ENCODE measurements around the gene KIF18B.

The KIF18B gene

DNA sequence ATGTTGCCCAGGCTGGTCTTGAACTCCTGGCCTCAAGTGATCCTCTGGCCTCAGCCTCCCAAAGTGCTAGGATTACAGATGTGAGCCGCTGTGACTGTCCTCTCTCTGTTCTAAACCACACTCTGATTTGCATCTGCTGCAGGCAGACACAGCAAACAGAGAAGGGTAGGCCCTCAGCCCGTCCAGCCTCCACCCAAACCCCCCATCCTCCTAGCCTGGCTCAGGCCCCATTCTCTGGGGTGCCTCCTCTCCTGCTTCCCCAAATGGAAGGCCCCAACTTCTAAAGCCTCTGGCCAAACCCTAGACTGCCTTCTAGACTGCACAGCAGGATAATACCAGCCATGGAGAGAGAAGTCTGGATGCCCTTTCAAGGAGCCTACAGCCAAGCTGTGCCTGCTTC is 28.2 kb downstream of the KIF18B start:
- DNase-seq (ENCODE audit: low read depth in 2 of 2): no peak

DNA sequence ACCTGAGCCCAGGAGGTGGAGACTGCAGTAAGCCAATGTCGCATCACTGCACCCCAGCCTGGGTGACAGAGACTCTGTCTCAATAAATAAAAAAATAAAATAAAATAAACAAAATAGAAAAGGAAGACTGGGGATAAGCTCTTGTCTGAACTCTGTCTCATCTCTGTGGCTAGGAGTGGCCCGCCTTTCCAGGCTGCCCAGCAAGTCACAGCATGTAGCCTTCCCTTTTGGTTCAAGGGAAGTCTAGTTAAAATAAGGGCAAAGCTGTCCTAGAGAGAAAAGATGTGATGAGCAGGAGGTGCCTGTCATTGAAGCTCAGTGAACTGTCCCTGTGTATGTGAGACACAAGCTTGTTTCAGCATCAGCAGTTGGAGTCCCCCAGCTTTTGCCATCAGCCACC is 29.6 kb downstream of the KIF18B start:
- DNase-seq (ENCODE audit: low read depth in 2 of 2): no peak

DNA sequence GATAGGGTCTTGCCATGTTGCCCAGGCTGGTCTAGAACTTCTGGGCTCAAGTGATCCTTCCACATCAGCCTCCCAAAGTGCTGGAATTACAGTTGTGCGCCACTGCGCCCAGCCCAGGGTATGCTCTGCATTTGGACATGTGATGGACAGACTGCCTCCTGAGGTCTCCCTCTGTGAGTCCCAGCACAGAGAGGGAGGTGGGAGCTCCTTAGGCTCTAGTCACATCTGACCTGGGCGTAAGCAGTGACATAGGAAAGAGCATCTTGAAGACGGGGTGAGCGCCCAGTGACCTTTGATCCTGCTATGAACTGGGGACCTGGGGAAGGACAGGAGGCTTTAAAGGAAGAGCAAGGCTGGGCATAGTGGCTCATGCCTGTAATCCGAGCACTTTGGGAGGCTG is 30.1 kb downstream of the KIF18B start:
- no peak for DNase-seq (ENCODE audit: low read depth in 2 of 2)

DNA sequence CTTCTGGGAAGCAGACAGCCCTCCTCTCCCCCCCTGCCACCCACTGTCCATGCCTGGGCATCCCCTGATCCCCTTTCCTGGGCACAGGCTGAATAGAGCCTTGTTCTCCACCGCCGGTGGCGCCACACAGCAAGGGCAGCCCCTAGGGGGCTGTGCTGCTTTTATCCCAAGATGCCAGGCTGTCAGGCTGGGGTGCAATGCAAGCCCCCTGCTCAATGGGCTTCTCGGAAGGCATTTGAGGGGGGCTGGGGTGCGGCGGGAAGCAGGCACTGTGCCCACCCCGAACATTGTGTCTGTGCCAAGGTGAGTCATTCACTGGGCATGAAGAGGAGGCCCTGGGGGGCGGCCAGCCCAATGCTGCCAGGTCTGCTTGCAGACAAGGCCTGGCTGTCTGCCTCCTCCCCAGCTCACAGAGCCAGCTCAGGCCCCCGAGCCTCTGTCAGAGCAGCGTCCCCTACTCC is 30.8 kb downstream of the KIF18B start:
- no peak for DNase-seq (ENCODE audit: low read depth in 2 of 2)

DNA sequence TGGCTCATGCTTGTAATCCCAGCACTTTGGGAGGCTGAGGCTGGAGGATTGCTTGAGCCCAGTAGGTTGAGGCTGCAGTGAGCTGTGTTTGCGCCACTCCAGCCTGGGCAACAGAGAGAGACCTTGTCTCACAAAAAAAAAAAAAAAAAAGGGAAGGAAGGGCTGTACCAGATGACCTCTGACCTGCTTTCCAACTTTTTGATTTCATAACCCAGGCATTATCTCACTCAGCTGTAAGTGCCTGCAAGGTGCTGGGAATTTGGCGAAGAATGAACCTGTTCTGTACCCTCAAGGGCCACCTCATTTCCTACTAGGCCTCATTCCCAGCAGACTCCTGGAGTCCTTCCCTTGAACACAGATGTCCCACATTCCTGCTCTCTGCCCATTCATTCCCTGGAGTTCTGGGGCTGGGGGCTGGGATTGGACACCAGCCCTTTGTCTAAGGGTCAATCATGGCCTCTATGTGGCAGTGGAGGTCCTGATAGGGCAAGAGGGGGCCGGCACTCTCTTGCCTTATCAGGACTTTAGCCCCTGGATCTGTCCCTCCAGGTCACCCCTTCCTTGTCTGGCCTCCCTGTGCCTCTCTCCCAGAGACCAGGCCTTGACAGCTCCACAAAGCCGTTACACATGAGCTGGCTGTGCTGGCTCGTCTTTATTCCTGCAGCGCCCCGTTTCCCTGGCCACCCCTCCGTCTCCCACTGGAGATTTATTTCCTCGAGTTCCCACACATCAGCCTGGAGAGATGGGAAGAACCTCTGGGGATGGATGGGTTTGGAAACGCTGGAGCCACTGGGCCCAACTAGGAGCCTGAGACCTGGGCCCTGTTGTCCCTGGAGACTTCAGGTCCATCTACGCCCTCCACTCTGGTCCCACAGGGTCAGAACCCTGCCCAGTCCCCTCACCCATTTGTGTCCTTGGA is 31.5 kb downstream of the KIF18B start:
- DNase-seq (ENCODE audit: low read depth in 2 of 2): no peak

DNA sequence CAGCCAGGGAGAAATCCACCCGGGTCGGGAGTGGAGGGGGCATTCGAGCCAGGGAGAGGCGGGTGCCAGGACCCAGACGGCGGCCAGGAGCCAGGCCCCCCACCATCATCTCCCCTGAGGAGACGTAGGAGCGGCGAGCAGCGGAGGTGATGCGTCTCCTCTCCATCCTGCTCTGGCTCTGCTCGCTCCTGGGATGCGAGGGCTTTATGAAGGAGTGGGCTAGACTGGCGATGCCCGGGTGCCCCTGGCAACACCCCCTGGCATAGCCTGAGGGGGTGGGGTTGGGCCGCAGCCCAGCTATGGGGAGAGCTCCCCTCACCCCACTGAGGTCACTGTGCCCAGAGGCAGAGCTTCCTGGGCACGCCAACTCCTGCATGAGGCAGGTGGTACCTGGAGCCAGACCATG is 32.2 kb downstream of the KIF18B start, which contains the start of gene GFAP:
Gene GFAP (minus strand): TSS at position 180 of the 406 bp plus-strand sequence. CDS start 14 bp downstream, at position 166.
- DNase-seq (ENCODE audit: low read depth in 2 of 2): no peak

DNA sequence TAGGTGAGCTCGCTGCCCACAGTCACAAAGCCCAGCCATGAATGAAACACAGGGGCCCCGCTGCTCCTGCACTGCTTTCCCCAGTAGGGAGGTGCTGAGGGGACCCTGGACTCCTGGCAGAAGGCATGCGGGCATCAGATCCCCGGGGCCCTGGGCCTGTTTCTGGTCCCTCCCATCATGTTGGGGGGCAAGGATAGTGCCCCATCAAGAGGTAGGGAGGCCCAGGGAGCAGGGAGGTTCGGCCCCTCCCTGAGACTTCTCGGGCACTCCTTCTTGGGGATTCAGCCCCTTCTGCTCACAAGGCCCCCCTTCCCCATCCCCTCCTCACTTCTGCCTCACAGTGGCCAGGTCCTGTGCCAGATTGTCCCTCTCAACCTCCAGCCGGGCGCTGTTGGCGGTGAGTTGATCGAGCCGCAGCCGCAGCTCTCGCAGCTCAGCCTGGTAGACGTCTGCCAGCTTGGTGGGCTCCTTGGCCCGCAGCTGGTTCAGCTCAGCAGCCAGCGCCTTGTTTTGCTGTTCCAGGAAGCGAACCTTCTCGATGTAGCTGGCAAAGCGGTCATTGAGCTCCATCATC is 32.8 kb downstream of the KIF18B start:
- no peak for DNase-seq (ENCODE audit: low read depth in 2 of 2)

DNA sequence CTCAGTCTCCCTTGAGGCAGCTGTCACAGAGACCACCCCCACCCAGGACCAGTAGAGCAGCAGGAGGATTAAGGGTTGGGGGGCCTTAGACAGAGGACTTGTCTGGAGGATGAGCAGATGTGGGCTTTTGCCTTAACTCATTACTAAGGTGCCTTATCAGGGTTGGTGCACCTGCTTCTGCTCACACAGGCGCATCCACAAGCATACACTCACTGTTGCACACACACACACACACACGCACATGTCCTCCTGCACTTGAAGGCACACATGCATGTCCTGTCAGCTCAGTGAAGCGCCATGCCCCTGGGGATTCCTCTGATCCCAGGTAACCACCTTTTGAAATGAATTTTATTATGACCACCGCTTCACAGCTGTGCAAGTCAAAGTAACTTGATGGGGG is 33.4 kb downstream of the KIF18B start:
- no peak for DNase-seq (ENCODE audit: low read depth in 2 of 2)

DNA sequence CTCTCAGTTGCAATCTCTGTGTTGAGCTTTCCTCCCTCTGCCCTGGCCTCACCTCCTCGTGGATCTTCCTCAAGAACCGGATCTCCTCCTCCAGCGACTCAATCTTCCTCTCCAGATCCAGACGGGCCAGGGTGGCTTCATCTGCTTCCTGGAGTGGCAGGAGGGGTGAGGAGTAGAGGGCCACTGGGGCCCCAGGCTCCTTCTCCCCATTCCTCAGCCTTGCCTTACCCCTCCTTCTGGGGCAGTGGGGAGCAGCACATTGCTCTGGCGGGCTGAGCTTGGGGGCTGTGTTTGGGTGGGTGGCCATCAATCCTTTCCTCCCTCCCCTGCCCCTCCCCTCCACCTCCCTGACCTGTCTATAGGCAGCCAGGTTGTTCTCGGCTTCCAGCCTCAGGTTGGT is 33.9 kb downstream of the KIF18B start:
- no peak for DNase-seq (ENCODE audit: low read depth in 2 of 2)

DNA sequence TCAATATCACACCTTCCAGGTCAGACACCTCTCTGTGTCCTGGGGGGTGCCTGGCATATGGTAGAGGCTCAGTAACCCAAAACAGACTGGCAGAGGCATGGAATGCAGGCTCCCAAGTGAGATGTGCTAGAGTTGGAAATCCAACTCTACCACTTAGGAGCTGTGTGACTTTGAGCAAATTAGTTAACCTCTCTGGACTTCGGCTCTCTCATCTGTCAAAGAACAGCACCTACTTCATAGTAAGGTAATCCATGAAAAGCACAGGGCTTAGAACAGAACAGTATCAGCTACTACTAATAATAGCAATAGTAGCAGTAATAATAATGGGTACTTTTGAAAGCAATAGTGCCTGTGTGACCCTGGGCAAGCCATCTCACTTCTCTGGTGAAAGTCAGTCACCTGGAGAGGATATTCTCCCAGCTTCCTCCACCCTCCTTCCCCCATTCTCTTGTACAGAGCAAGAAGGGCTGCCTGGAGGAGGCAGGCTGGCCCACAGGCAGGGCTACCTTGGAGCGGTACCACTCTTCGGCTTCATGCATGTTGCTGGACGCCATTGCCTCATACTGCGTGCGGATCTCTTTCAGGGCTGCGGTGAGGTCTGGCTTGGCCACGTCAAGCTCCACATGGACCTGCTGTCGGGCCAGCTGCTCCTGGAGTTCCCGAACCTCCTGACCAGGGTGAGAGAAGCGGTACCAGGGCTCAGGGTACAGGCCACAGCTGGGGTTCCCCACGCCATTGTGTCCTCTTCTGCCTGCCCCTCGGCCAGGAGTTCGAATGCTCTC is 34.6 kb downstream of the KIF18B start:
- no peak for DNase-seq (ENCODE audit: low read depth in 2 of 2)

DNA sequence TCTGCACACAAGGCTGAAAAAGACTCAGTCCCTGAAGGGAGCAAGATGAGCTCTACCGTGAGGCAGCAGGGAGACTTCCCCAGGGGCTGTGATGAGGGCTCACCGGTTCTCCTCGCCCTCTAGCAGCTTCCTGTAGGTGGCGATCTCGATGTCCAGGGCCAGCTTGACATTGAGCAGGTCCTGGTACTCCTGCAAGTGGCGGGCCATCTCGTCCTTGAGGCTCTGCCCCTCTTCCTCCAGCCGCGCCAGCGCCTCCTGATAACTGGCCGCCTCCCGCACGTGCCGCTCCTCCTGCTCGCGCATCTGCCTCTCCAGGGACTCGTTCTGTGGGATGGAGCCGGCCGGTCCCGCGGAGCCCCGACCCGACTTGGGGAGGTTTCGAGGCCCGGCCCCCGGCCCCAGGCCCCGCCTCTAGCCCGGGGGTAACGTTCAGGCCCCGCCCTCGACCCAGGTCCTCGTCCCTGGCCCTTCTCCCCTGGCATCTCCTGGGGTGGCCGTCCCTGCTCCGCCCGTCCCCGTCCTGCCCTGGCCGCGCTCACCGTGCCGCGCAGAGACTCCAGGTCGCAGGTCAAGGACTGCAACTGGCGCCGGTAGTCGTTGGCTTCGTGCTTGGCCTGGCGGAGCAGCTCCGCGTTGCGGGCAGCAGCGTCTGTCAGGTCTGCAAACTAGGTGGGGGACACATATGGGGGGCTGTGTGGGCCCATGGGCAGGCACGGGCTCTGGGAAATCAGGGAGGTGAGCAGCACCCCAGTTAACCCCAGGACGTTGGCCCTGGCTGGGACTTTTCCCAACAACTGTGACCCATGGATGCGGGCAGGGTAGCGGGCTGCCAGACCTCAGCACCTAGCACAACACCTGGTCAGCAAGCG is 36.2 kb downstream of the KIF18B start:
- DNase-seq (ENCODE audit: low read depth in 2 of 2): peak in 1 of 2 donors; percentile 11

DNA sequence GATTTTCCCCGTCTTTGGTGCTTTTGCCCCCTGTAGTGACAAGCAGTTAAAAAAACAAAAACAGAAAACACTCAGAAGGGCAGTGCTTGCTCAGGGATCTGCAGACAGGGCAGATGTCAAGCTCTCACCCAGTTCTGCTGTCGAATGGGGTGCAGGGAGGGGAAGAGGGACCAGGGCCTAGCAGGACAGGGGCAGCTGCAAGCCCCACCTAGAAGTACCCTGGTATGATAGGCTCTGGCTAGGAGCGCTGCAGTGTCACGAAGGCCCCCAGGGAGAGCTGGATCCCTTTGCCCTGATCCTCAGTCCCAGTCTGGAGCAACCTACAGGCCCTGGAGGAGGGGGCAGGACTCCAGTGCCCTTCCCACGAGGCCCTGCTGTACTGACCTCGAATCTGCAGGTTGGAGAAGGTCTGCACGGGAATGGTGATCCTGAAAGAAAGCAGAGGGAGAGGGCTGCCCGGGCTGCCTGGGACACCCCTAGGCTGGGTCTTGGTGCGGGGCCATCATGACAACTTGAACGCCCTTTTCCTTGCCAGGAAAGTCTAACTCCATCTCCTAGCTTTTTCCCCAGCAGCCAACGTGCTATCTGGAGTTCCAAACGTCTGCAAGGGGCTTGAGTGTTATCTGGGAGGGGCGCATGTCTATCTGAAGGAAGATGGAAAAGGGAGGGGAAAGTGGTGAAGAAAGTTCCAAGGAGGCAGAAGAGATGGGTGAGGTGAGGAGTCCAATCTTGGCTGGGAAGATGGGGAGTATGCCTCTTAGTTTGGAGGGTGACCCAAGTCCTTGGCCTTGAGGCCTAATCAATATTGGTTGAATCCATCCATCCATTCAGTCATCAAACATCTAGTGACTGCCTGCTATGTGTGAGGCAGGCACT is 37.1 kb downstream of the KIF18B start:
- no peak for DNase-seq (ENCODE audit: low read depth in 2 of 2)

DNA sequence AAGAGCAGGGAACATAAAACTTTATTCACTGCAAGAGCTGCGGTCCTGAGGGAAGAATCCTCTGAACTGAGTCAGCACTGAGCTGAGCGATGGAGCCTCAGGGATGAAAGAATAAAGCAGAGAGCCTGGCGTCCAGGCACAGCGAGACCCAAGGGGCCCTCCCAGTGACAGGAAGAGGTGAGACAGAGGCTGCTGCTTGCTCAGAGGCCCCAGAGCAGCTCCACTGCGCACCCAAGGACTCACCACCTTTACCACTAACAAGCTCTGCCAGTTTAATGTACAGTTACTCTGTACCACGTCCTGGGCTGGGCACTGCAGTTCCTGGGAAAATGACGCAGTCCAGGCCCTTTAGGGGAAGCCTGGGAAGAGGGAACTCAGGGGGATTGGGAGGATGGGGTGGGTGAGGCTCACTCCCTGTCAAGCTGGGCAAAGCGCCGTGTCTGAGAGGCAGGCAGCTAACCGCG is 37.9 kb downstream of the KIF18B start:
- DNase-seq (ENCODE audit: low read depth in 2 of 2): no peak

DNA sequence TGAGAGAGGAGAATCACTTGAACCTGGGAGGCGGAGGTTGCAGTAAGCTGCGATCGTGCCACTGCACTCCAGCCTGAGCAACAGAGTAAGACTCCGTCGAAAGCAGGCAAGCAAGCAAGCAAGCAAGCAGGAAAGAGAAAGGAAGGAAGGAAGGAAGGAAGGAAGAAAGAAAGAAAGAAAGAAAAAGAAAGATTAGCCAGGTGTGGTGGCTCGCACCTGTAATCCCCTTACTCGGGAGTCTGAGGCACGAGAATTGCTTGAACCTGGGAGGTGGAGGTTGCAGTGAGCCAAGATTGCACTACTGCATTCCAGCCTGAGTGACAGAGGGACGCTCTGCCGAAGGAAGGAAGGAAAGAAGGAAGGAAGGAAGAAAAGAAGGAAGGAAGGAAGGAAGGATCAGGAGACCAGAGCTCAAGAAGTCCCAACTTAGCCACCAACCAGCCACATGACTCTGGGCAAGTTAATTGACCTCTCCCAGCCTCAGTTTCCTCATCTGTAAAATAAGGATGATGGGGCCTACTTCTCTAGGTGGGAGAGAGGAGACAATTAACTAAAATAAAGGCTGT is 38.7 kb downstream of the KIF18B start:
- no peak for DNase-seq (ENCODE audit: low read depth in 2 of 2)

DNA sequence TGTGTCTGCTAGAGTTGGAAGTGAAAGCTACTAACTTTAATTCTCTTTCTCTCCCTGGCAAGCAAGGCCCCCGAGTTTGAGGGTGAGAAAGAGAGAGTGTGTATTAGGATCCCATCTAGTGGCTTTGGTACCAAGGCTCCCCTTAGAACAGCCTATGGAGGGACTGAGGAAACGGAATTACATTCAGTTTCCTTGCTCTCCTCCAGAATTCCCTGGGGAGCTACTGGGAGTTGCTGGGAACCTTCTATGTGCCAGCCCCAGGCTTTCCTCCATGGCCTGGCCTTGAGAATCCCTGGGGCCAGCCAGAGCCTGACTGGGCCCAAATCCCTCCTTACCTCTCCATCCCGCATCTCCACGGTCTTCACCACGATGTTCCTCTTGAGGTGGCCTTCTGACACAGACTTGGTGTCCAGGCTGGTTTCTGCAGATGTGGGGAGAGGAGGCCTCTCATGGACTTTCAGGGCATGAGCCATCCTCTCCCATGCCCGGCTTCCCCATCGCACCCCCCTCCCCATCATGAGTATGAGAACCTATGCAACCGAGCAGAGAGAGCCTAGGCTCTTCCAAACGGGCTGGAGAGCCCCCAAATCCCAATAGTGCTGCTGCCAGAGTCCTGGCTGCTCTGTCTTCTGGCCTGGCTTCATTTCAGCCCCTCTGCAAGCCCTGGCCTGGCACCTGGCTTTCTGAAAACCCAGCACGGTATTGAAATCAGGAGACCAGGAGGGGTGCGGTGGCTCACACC is 39.7 kb downstream of the KIF18B start:
- no peak for DNase-seq (ENCODE audit: low read depth in 2 of 2)

DNA sequence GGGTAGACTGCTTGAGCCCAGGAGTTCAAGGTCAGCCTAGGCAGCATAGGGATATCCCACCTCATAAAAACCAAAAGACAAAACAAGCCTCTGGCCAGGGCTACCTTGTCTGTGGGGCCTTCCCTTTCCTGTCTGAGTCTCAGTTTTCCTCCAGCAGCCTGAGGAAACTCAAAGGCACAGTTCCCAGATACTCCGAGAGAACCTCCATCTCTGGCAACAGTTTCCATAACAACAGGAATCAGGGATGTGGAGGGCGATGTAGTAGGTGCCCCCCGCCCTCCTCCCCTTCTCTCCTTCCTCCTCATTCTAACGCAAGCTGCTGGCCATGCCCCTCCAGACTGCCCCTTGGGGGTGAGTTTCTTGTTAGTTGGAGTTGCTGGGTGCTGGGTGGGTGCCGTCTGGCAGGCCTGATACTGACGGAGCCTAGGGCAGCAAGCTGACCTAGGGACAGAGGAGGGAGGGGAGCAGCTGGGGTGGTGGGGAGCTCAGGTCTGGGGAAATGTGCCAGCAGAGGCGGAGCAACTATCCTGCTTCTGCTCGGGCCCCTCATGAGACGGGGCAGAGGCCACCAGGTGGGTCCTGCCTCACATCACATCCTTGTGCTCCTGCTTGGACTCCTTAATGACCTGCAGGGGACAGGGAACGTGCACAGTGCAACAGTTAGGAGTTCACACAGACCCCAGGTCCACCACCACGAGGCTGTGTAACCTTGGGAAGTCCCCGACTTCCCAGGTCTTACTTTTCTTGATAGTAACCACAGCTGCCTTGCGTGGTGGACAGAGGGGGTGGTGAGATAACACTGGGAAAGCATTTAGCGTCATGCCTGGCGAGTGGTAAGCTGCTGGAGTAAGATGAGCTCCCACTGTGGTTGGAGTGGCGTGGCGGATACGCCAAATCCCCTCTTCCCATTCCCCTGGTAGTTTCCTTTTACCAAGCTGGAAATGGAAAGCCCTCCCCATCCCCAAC is 40.5 kb downstream of the KIF18B start:
- no peak for DNase-seq (ENCODE audit: low read depth in 2 of 2)

DNA sequence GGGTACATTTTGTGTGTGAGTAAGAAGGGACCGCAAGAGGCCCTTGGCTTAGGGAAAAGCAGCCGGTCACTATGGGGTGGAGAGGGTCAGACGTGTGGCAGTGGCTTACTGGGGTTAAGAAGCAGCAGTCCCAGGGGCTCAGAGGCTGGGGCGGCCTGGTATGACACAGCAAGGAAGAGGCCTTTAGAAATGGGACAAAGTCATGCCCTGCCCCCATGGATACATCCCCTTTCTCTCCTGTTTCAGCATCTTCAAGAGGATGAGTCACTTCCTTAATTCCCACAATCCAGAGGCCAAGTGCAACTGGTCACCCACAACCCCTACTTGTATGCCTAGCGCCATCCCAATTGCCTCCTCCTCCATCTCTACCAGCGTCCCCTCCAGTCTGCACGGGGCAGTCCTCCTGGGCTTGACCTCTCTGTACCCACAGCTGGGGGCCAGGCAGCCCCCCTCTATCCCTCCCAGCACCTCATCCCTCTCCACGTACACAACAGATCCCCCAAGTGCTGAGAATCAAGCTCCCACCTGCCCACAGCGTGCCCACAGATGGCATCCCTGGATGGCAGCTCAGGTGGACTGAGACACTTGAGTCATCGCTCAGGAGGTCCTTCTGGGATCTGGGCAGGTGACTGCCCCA is 41.4 kb downstream of the KIF18B start:
- DNase-seq (ENCODE audit: low read depth in 2 of 2): no peak

Data from stimulated activated CD8-positive, alpha-beta memory T cell treated with anti-CD3 and anti-CD28 coated beads, Interleukin-15, amount 100 ng/mL, for 4 hours (primary cell).